Activated naive CD8-positive, alpha-beta T cell treated with anti-CD3 and anti-CD28 coated beads, Interleukin-2, amount 10 ng/mL, durations not matched to agents 7 days and 5 days (primary cell): ENCODE data around the gene SYNDIG1. TPM values are rescaled to one million over a fixed set of nuclear protein-coding genes. Genes with fewer than 3 reads are reported as not detected.

Experiments
- ATAC-seq: fragments of 150-1000 bp; cut with Tn5 transposase; one replicate; pipeline ENCODE4 v1.10.0; 2021; ENCODE audit warnings: low read depth, moderate library complexity
- POLR2A ChIA-PET: fragments of 350-600 bp; sonication (Branson Sonifier 250); formaldehyde crosslinking; loops from one replicate; lab custom pipeline; 2021; ENCODE audit warnings: antibody characterized with exemption; lab: Charles Lee
- DNase-seq: peaks from one replicate; pipeline ENCODE4 v3.0.0; 2021
- H3K27ac Mint-ChIP-seq: one replicate; pipeline ENCODE4 v1.8.0; 2022; ENCODE audit warnings: mild to moderate bottlenecking, mixed read lengths
- H3K27me3 Mint-ChIP-seq: one replicate; pipeline ENCODE4 v1.8.0; 2022; ENCODE audit warnings: mild to moderate bottlenecking, moderate library complexity, mixed read lengths
- H3K36me3 Mint-ChIP-seq: one replicate; pipeline ENCODE4 v1.8.0; 2021; ENCODE audit warnings: mild to moderate bottlenecking, mixed read lengths
- H3K4me1 Mint-ChIP-seq: one replicate; pipeline ENCODE4 v1.8.0; 2021; ENCODE audit warnings: mixed read lengths
- H3K4me3 Mint-ChIP-seq: one replicate; pipeline ENCODE4 v1.8.0; 2022; ENCODE audit warnings: mild to moderate bottlenecking, moderate library complexity, mixed read lengths
- H3K9me3 Mint-ChIP-seq: one replicate; pipeline ENCODE4 v1.8.0; 2021; ENCODE audit warnings: mixed read lengths
- total RNA-seq, 2 experiments: library from RNA; stranded (reverse); gene quantifications; one replicate each; pipeline ENCODE4 v1.2.3, GENCODE V29; 2021

Gene SYNDIG1
- total RNA-seq, 2 experiments from 2014 or later = not detected

DNA sequence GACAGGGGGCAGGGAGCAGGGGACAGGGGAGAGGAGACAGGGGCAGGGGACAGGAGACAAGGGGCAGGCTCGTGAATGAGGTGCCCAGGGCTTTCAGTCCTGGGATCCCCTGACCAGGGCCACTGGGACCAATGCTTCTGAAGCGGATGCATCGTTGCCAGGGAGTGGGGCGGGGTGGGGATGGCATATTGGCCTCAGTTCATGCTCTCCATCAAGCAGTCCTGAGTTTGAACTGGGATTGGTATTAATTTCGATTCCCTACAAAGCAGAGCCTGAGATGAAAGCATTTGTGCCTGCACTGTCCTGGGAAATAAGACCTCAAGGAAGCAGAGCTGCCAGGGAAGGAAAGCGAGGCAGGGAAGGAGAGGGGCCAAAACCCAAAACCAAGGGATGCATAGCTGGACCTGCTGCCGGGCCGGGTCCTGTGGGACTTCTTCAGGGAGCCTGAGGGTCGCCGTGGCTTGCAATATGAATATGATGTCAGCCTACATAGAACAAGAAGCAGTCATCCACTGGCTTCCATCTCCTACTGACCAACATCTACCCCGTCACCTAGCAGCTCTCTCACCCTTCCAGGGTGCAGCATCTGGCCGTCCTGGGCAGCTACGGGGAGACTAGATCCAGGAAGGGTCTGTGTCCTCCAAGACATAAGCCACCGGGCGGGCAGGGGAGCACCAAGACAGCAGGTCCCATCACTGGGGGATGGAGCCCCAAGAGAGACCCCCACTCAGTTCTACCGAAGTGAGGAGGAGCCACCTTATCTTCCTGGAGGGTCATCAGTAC, 233.3 kb downstream of the SYNDIG1 start:
- no peak overlapping the region for H3K27ac Mint-ChIP-seq
- POLR2A ChIA-PET = no interaction called here
- H3K4me1 Mint-ChIP-seq = no peaks in the 10 kb centered on the region
- DNase-seq (no peak), ATAC-seq (no peak)
- no peaks in the 10 kb centered on the region for H3K36me3 Mint-ChIP-seq
- no peaks in the 10 kb centered on the region for H3K27me3 Mint-ChIP-seq
- no peaks in the 10 kb centered on the region for H3K9me3 Mint-ChIP-seq
- no peak overlapping the region for H3K4me3 Mint-ChIP-seq

DNA sequence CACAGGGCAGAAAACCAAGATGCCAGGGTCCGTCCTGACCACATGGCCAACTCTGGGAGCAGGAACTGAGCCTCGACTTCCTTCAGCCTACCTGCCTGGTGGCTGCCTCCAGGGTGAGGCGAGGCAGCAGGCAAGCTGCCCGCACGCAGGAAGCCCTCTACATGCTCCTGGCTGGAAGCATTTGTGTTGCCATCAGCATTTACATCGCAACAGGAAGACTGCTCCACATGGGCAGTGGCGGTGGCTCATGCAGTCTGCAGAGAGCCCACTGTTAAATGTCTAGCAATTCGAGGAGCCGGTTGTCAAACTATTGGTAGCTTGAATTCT, 233.8 kb downstream of the SYNDIG1 start:
- no peak for ATAC-seq
- no peaks in the 10 kb centered on the region for H3K36me3 Mint-ChIP-seq
- DNase-seq = no peak
- no peaks in the 10 kb centered on the region for H3K27me3 Mint-ChIP-seq
- no peak overlapping the region for H3K27ac Mint-ChIP-seq
- no peaks in the 10 kb centered on the region for H3K4me1 Mint-ChIP-seq
- H3K4me3 Mint-ChIP-seq = no peak overlapping the region
- no peaks in the 10 kb centered on the region for H3K9me3 Mint-ChIP-seq
- POLR2A ChIA-PET = no interaction called here

DNA sequence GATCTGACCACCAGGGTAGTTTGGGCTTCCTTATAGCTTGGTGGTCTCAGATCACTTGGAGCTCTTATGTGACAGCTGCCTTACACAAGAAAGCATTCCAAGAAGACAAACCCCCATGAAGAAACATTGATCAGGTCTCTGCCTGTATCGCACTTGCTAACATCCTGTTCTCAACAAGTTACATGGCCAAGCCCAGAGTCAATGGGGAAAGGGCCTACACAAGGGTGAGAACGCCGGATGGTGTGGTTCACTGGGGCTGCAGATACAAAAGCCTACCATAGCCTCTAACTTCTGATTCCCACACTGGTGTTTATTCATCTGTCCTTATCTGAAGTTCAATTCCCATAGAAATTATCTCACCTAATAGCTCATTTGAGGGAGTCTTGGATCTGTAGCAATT, 235.5 kb downstream of the SYNDIG1 start:
- Mint-ChIP-seq H3K27ac (no peak overlapping the region), H3K4me3 (no peak overlapping the region), H3K36me3 (no peaks in the 10 kb centered on the region), H3K4me1 (no peaks in the 10 kb centered on the region), H3K27me3 (peaks cover 6% of the 10 kb centered on the region), H3K9me3 (no peaks in the 10 kb centered on the region)
- DNase-seq (no peak), ATAC-seq (no peak)
- POLR2A ChIA-PET = no interaction called here

GRCh38 chr20:24705486-24705885, 236.1 kb downstream of the SYNDIG1 start:
- Mint-ChIP-seq H3K4me3 (no peak overlapping the region), H3K9me3 (no peaks in the 10 kb centered on the region), H3K27ac (no peak overlapping the region), H3K27me3 (peaks cover 6% of the 10 kb centered on the region), H3K36me3 (no peaks in the 10 kb centered on the region), H3K4me1 (no peaks in the 10 kb centered on the region)
- POLR2A ChIA-PET = no interaction called here
- ATAC-seq (no peak), DNase-seq (no peak)

- no peak for ATAC-seq
- no peak overlapping the region for H3K27ac Mint-ChIP-seq
- no peak overlapping the region for H3K4me3 Mint-ChIP-seq
- no peaks in the 10 kb centered on the region for H3K9me3 Mint-ChIP-seq
- no peaks in the 10 kb centered on the region for H3K36me3 Mint-ChIP-seq
- DNase-seq = no peak
- peaks cover 1% of the 10 kb centered on the region for H3K4me1 Mint-ChIP-seq
- POLR2A ChIA-PET = no interaction called here
- H3K27me3 Mint-ChIP-seq = peaks cover 19% of the 10 kb centered on the region
Observed at GRCh38 chr20:24708411-24709295, 239.2 kb downstream of the SYNDIG1 start.
